HEK293T (cell line): Measurements from ENCODE around the gene APOF.
"Not testable (repeated sequence)": the region's sequence is repeated elsewhere in the genome, so short reads cannot be mapped to it uniquely, and the experiment has no call there.

Source experiments
- CTBP1 ChIP-seq: fragments of 450-650 bp; IDR thresholded peaks from 2 replicates; pipeline ENCODE4 v1.6.1; 2016; ENCODE audit warnings: borderline replicate concordance
- SP1 ChIP-seq: fragments of 450-650 bp; IDR thresholded peaks from 2 replicates; pipeline ENCODE4 v1.6.1; 2017

DNA sequence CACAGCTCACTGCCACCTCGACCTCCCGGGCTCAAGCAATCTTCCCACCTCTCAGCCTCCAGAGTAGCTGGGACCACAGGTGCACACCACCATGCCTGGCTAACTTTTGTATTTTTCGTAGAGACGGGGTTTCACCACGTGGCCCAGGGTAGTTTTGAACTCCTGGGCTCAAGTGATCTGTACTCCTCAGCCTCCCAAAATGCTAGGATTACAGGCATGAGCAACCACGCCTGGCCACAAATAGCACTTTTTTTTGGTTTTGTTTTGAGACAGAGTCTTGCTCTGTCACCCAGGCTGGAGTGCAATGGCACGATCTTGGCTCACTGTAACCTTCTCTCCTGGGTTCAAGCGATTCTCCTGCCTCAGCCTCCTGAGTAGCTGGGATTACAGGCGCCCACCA is 15.4 kb downstream of the APOF start:
- TF ChIP-seq SP1, CTBP1: not testable (repeated sequence)
